GM19372 (cell line): ENCODE results near the gene DCTN5.
"Not testable (repeated sequence)": the region's sequence is repeated elsewhere in the genome, so short reads cannot be mapped to it uniquely, and the experiment has no call there.

ENCODE experiments used
- ATAC-seq: cut with Tn5 transposase; IDR thresholded peaks from one replicate; pipeline ENCODE4 v1.9.1; 2021; ENCODE audit warnings: mild to moderate bottlenecking, low read depth, moderate library complexity; ENCODE audit not compliant: unreplicated experiment

DCTN5 gene

DNA sequence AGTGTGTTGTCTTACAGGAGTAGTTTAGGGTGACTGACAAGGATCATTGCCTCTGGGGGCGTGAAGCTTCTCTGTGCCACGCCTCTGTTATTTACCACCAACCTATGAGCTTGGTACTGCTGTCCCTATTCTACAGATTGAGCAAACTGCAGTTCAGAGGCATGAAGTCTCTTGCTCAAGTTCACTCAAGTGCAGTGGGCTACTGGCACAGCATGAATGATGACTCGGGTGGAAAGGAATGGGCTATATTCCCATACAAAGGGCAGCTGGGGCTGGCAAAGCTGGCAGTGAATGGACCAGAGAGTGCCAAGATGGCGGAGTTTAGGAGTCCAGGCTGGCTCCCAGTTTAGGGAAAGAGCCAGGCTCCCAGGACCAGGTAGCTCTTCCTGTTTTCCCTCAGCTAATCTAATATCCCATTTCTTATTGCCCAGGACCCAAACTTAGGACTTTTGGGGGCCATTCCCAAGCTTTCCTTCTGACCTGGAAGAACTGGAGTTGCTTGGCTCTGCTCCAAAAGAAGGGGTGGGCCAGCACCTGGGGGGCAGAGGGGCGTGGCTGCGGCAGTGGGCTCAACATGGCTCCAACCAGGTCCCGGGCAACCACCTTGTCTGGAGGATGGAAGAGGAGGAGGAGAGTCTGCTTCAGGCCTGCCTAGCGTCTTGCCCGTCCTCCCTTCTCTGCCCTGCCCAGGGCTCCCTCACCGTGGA, 50.4 kb downstream of the DCTN5 start:
- no peak for ATAC-seq

DNA sequence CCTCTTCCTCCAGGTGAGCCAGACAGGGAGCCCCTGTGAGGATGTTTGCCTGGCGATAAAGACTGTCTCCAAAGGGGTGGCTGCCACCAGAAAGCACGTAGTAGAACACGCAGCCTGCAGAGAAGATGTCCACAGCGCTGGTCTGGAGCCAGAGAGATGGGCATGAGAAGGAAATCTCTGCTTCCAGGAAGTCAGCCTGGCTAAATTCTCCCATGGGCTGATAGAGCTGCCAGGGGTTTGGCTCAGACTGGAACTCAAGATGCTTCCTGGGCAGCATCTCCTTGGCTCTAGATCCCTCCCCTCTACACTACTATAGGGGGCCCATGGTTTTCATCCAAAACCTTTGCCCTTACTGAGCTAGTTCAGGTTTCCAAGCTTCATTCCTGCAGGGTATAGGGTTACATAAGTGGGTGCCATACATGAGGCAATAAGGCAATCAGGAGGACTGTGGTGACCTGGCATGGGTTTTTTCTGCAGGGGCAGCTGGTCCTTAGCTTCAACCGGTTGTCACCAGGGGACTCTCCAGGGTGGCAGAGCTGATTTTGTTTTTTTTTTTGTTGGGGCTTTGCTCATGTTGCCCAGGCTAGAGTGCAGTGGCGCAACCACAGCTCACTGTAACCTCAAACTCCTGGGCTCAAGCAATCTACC, 51.0 kb downstream of the DCTN5 start:
- ATAC-seq: no peak

DNA sequence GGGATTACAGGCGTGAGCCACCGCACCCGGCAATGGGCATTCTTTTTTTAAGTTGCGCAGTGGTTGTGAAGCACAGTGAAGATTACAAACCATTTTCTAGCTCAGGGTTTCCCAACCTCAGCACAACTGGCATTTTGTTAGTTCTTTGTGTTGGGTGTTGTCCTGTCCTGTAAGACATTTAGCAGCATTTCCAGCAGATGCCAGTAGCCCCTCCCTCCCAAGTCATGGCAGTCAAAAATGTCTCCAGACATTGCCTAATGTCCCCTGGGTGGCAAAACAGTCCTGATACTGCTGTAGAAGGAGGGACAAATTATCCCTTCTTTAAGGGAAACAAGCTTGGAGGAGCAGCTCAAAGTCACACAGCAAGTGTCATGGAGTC, 53.0 kb downstream of the DCTN5 start:
- ATAC-seq: no peak

DNA sequence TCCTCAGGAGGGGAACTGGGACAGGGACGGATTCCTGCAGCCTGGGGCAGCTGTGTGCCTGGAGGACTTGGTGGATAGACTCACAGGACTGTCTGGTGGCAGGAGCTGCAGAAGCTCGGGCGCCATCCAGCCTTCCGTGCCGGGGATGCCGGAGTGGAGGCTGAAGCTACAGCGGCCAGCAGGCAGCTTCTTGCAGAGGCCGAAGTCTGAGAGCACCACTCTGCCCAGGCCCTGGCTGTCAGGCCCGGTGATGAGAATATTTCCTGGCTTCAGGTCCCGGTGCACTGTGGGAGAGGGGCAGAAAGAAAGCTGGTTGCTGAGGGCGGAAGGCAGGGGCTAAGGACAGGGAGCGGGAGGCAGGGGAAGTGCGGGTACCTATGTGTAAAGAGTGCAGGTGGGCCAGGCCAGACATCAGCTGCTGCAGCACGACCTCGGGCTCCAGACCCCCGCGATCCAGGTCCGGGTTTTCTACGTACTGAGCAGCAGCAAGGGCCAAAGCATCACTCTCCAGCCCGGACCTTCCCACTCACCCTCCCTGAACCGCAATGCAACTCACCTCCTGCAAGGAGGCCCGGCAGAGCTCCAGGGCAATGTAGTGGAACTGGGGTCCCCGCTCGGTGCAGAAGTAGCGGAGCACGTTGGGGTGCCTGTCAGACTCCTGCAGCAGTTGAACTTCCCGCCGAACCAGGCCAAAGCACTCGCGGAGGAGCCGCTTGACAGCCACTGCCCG, 53.5 kb downstream of the DCTN5 start:
- ATAC-seq: no peak

DNA sequence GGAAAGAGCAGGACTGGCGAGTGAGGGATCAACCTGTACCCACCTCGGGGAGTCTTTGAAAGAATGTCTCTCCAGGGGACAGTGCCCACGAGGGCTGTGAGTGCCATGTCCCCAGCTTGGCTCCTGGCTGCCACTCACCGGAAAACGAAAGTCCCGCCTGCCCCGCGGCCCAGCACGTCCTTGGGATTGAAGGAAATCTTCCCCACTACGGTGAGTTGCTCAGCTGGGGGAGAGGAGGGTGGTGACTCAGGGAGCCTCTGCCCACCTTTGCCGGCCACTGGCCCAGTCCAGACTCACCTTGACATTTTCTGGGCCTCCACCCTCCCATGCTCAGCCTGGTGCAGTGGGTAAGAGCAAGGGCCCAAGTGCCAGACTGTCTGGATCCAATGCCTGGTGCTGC, 54.5 kb downstream of the DCTN5 start:
- no peak for ATAC-seq

DNA sequence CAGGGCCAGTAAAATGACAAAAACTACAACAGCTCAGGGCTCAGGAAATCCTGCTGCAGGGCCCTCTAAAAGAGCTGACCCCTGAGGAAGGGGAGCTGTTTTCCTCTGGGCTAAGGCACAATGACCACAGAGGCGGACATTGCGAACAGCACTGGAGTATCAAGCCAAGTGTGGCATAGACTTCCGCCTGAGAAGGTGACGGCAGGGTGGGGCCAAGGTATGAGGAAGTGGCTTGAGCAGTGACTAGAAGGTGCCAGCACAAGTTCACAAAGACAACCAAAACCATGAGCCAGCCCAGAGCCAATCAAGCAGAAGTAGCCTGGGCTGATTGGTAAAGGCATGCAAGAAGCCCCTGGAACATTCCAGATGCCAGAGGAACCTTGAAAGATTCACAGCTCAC, 57.8 kb downstream of the DCTN5 start:
- ATAC-seq: no peak

DNA sequence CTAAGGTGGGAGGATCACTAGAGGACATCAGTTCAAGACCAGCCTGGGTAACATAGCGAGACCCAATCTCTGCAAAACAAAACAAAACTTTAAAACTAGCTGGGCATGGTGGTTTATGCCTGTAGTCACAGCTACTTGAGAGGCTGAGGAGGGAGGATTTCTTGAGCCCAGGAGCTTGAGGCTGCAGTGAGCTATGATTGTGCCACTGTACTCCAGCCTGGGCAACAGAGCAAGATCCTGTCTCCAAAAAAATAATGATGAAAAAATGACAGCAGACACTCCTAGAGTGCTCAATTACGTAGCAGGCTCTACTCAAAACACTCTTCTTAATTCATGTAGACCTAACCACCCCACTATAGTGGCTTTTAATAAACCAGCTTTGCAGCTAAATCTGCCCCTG, 58.8 kb downstream of the DCTN5 start:
- no peak for ATAC-seq

DNA sequence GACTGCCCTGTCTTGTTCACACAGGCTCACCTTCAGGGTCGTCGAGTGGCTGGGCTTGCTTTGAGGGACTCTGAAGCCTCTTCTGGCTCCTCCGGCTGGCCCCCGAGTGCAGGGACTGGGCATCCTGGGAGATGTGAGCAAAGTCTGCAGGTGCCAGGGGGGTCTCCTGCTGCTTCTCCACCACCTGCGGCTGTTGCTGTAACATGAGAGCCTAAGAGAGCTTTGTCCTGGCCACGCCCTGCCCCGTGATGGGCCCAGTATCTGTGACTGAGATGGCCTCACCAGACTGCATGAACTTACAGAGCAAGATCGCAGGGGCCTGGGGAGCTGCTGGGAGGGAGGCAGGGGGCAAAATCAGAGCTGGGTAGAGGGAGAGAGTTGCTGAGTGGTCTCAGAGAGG, 59.2 kb downstream of the DCTN5 start:
- no peak for ATAC-seq

DNA sequence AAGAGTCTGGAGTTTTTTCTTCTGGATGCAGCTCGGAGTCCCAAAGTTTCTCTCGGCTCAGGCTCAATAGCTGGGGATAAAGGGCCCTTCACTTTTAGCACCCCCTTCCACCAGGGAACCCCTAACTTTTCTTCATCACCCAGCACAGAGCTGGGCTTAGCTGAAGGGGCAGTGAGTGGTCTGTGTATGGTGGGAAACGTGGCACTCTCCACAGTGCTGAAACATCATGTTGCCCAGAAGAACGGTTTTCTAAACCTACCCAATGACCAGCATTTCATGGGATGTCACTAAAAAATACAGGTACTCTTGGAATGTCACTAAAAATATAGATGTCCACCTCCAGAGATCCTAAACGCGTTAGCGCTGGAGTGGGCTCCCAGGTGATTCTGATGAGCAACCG, 59.8 kb downstream of the DCTN5 start:
- ATAC-seq: no peak

DNA sequence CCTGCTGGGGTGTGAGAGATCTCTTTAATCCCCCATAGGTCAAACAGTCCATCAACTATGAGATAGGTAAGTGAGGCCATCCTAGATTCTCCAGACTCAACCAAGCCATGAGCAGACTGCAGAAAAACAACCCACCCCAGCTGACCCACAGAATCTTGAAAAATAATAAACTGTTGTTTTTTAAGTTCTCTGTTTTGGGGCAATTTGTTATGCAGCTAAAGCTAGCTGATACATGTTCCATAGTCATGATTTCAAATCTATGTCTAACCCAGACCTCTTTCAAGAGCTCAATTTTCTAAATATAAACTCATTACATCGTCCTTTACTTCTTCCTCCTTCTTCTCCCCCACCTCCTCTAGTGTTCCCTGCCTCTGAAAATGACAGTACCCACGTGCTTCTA, 61.7 kb downstream of the DCTN5 start:
- no peak for ATAC-seq

DNA sequence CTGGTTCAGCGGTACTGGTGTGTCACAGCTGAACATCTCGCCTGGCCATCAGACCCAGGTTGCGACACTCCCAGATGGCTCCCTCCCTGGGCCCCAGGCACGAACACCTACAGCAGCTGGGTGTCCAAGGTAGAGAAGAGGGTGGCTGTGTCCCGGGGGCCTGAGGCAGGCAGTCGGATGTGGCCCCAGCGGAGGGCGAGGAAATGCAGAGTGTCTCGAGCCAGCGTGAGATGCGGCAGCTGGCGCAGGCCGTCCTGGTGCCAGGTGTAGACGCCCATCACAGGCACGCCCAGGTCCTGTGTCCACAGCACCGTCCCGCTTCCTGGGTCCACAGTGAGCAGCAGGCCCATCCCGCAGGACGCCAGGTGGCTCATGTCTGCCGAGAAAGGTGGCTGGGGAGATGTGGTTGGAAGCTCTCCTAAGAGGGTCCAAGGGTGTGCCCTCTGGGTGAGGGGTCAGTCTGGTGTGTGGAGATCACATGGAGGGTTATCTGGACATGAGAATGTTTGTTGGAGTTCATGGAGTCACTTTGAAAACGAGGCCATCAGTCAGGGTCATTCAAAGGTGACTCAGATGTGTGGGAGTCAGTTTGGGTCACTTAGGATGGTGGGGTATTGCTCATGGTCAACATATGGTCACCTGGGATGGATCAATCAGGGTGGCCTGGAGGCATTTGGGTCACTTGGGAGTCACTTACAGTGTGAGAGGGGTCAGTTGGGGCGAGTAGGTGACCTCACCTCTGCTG, 63.7 kb downstream of the DCTN5 start:
- no peak for ATAC-seq

DNA sequence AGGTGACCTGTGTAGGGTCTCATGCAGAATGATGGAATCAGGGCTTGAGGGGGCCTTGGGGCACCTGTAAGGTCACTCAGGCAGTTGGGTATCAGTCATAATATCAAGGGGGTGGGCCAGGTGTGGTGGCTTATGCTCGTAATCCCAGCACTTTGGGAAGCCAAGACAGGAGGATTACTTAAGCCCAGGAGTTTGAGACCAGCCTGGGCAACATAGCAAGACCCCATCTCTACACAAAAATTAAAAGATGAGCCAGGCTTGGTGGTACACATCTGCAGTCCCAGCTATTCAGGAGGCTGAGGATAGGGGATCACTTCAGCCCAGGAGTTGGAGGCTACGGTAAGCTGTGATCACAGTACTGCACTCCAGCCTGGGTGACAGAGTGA, 64.2 kb downstream of the DCTN5 start:
- no peak for ATAC-seq

DNA sequence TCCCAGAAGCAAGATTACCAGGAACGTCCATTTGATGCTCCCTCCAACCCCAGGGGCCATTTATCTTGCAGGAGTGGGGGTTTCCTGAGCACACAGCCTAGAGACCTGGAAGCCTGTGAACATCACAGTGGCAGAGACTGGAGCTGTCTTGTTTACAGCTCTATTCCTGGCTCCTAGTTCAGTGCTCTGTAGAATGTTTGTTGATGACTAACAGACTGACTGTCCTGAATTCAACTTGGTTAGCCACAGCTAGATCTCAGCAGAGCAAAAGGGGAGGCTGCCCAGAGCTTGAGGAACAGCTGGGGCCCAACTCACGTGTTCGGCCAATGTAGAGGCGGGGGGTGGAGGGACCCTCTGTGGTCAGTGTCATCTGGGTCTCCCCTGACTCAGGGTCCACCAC, 65.2 kb downstream of the DCTN5 start:
- no peak for ATAC-seq

DNA sequence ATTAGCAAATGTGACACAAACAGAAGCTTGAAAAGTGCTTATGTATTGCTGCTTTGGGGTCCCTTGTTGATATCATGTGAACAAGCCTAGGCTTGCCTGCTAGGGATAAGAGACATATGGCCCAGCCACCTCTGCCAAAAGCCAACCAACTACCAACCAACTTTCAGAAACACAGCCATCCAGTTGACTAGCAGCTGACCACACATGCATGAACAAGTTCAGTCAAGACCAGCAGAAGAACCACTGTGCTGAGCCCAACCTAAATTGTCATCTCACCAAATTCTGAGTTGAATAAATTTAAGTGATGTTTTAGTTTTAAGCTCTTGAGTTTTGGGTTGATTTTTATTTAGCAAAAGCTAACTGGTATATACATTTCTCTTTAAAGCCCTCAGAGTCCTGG, 68.3 kb downstream of the DCTN5 start:
- ATAC-seq: no peak

DNA sequence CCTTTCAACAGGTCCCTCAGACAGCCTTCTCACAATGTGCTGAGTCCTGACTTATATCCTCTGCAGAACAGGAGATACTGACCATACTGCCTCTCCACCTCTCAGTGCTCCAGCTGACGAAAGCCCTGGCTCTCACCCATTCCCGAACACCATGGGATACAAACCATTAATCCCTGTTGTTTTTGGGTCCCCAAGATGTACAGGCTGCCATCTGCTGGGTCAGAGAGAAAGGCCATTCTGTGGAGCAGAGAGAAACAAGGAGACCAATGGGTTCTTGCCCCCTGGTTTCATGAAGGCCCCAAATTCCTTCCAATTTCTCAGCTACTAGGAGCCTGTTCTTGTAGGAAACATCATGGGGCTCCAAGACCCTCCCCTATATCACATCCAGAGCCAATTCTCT, 68.7 kb downstream of the DCTN5 start:
- ATAC-seq: no peak

DNA sequence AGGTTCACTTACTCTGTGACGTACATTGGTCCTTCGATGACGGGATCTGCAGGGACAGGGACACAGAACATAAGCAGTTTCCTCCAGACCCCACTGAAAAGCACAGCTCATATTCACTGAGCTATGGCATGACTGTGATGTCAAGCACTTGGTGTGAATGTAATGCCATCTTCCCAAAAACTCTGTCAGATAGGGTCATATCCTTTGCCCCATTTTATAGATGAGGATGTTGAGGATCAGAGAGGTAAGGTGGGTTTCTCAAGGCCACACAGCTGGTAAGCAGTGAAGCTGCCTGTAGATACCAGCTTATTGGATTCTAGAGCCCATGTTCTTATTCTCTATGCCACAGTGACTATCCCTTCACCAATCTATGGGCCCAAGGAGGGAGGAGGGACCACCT, 69.2 kb downstream of the DCTN5 start:
- ATAC-seq: no peak

DNA sequence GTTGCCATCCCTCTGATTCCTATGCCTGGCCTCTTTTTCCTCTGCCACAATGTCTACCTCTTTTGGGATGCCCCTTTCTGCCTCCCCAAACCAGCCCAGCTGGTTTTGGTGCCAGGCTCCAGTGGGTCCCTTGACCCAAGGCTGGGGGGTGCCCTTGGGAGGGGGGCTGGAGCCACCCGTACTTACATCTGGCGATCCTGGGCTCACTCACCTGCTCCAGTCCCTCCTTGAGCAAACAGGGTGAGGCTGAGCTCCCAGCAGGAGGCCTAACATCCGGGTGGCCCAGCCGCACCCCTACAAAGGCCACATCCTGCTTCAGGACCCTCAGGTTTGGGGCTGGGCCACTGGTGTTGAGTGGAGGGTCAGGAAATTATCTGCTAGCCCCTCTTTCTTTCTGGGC, 70.5 kb downstream of the DCTN5 start:
- ATAC-seq: no peak

DNA sequence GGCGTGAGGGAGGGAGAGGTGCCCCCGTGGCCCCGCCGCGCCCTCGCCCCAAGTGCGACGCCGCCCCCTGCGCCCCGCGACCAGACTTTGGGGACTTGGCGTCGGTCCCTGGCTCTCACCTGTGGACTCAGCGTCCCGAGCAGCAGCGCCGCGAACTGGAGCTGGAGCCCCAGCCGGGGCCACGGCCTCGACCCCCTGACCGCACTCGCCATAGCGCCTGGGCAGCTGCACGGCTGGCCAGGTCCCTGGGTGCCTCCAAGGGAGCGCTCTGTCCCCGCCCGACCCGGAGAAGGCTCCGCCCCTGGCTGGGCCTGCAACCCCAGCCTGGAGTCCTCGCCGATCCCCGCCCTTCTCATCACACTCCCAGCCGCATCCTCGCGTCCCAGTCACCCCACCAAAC, 71.7 kb downstream of the DCTN5 start, which contains the start of gene ERN2:
TSS of gene ERN2 (minus strand) at position 247 of the 400 bp plus-strand sequence. CDS start at position 212, 35 bp downstream.
- ATAC-seq: no peak

DNA sequence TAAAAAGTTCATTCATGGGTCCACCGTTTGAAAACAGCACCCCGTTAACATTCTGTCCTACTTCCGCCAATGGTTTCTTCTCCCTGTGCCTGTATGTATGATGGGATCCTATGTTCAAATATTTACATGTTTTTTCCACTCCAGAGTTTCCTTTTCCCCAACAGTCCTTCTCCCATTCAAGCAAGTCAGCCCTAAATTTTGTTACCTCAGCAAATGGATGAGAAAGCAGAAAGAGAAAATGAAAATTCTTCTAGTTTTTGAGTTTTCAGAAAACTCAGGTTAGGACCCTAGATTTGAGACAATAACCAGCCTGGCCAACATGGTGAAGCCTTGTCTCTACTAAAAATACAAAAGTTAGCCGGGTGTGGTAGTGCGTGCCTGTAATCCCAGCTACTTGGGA, 75.2 kb downstream of the DCTN5 start:
- no peak for ATAC-seq

DNA sequence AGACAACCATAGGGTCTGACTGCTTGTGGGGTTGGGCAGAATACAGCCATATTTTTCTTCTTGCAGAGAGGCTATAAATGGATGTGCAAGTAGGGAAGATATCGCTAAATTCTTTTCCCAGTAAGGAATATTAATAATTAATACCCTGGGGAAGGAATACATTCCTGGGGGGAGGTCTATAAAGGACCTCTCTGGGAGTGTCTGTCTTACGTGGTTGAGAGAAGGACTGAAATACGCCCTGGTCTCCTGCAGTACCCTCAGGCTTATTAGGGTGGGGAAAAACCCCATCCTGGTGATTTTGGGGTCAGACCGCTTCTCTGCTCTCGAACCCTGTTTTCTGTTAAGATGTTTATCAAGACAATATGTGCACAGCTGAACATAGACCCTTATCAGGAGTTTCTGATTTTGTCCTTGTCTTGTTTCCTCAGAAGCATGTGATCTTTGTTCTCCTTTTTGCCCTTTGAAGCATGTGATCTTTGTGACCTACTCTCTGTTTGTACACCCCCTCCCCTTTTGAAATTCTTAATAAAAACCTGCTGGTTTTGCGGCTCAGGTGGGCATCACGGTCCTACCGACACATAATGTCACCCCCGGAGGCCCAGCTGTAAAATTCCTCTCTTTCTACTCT, 81.5 kb downstream of the DCTN5 start:
- not testable (repeated sequence) for ATAC-seq
